Measurements from ENCODE around the gene HES7. TPM values are rescaled to one million over a fixed set of nuclear protein-coding genes. Genes with fewer than 3 reads are reported as not detected.

Gene HES7
- total and polyA plus RNA-seq, 9 of the 15 experiments (the other 6 are each of a cell fraction or from before 2014, with no cell fraction given) = 0.03 to 1.7 (median 0.14) TPM; not detected in 1

- no peak for TF ChIP-seq THRB (CRISPR knock-in tag; conservative IDR thresholded peaks at IDR 0.05)
- TF ChIP-seq ASH1L (IDR thresholded peaks at IDR 0.05; ENCODE audit: borderline replicate concordance, low read depth, partially characterized antibody) = no peak
- no peak for TF ChIP-seq SAFB (IDR thresholded peaks at IDR 0.05; ENCODE audit: borderline replicate concordance, low read depth, low read length)
- TF ChIP-seq ZNF12 (CRISPR knock-in tag; IDR thresholded peaks at IDR 0.05) = no peak
- TF ChIP-seq HDAC6 (IDR thresholded peaks at IDR 0.05; ENCODE audit: low read depth, low read length) = no peak
- TF ChIP-seq SMAD1 (IDR thresholded peaks at IDR 0.05; ENCODE audit: low read depth, low read length, partially characterized antibody) = no peak
- no peak for TF ChIP-seq U2AF1 (optimal IDR thresholded peaks at IDR 0.05; ENCODE audit: low read depth, low read length)
- TF ChIP-seq ARID1B (IDR thresholded peaks at IDR 0.05) = no peak
- TF ChIP-seq ZNF316 (IDR thresholded peaks at IDR 0.05) = no peak
- no peak for TF ChIP-seq FOSL1 (tag; conservative IDR thresholded peaks at IDR 0.05)
- no peak for TF ChIP-seq ERF (CRISPR knock-in tag; IDR thresholded peaks at IDR 0.05)
- no peak for TF ChIP-seq RBM15 (IDR thresholded peaks at IDR 0.05; ENCODE audit: insufficient read depth, low read length)
- TF ChIP-seq ZNF239 (CRISPR knock-in tag; IDR thresholded peaks at IDR 0.05) = no peak
- TF ChIP-seq, protein P1, sequence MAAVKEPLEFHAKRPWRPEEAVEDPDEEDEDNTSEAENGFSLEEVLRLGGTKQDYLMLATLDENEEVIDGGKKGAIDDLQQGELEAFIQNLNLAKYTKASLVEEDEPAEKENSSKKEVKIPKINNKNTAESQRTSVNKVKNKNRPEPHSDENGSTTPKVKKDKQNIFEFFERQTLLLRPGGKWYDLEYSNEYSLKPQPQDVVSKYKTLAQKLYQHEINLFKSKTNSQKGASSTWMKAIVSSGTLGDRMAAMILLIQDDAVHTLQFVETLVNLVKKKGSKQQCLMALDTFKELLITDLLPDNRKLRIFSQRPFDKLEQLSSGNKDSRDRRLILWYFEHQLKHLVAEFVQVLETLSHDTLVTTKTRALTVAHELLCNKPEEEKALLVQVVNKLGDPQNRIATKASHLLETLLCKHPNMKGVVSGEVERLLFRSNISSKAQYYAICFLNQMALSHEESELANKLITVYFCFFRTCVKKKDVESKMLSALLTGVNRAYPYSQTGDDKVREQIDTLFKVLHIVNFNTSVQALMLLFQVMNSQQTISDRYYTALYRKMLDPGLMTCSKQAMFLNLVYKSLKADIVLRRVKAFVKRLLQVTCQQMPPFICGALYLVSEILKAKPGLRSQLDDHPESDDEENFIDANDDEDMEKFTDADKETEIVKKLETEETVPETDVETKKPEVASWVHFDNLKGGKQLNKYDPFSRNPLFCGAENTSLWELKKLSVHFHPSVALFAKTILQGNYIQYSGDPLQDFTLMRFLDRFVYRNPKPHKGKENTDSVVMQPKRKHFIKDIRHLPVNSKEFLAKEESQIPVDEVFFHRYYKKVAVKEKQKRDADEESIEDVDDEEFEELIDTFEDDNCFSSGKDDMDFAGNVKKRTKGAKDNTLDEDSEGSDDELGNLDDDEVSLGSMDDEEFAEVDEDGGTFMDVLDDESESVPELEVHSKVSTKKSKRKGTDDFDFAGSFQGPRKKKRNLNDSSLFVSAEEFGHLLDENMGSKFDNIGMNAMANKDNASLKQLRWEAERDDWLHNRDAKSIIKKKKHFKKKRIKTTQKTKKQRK (IDR thresholded peaks at IDR 0.05; ENCODE audit: borderline replicate concordance, low read depth, low read length) = no peak
- TF ChIP-seq NFXL1 (CRISPR knock-in tag; IDR thresholded peaks at IDR 0.05) = no peak
- TF ChIP-seq NR3C1 (CRISPR knock-in tag; IDR thresholded peaks at IDR 0.05) = no peak
- no peak for TF ChIP-seq SP2 (IDR thresholded peaks at IDR 0.05; ENCODE audit: extremely low read depth, low read depth, low read length, poor library complexity, severe bottlenecking)
- no peak for TF ChIP-seq HEY1 (CRISPR knock-in tag; IDR thresholded peaks at IDR 0.05; ENCODE audit: borderline replicate concordance)
- no peak for TF ChIP-seq HNRNPUL1 (IDR thresholded peaks at IDR 0.05; ENCODE audit: low read length)
- peak; percentile 40; the same call in 1 of the 2 replicates for TF ChIP-seq MAX (CRISPR knock-in tag; IDR thresholded peaks at IDR 0.05)
- TF ChIP-seq PRPF4 (IDR thresholded peaks at IDR 0.05; ENCODE audit: insufficient read depth, low read depth, low read length, poor library complexity, severe bottlenecking) = no peak
- TF ChIP-seq, protein P2, sequence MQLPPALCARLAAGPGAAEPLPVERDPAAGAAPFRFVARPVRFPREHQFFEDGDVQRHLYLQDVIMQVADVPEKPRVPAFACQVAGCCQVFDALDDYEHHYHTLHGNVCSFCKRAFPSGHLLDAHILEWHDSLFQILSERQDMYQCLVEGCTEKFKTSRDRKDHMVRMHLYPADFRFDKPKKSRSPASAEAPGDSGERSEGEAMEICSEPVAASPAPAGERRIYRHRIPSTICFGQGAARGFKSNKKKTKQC (CRISPR knock-in tag; IDR thresholded peaks at IDR 0.05) = no peak
- TF ChIP-seq ZNF699 (CRISPR knock-in tag; IDR thresholded peaks at IDR 0.05; ENCODE audit: insufficient replicate concordance) = no peak
Measured at GRCh38 chr17:8120520-8121406, 3.1 kb downstream of the HES7 start (continued).

All from K562 (cell line).